Activated B cell treated with CpG ODN at 0.5 μM for 24 hours (primary cell): ENCODE data around the gene LTBP2. TPM values are rescaled to one million over a fixed set of nuclear protein-coding genes. Genes with fewer than 3 reads are reported as not detected.

Experiments used
- ATAC-seq: fragments of 200-7000 bp; cut with Tn5 transposase; one replicate; pipeline ENCODE4 v1.10.0; 2021; ENCODE audit warnings: low read depth, mild to moderate bottlenecking, moderate library complexity
- CTCF ChIA-PET: fragments of 350-600 bp; sonication (Branson Sonifier 250); formaldehyde crosslinking; loops from one replicate; lab custom pipeline; 2021; ENCODE audit warnings: antibody characterized with exemption; lab: Charles Lee
- POLR2A ChIA-PET: fragments of 350-600 bp; sonication (Branson Sonifier 250); formaldehyde crosslinking; loops from one replicate; lab custom pipeline; 2021; ENCODE audit warnings: antibody characterized with exemption; lab: Charles Lee
- DNase-seq: peaks from one replicate; pipeline ENCODE4 v3.0.0; 2022
- H3K27ac Mint-ChIP-seq: one replicate; pipeline ENCODE4 v1.8.0; 2020; ENCODE audit warnings: mixed read lengths
- H3K27me3 Mint-ChIP-seq: one replicate; pipeline ENCODE4 v1.8.0; 2021; ENCODE audit warnings: mixed read lengths
- H3K36me3 Mint-ChIP-seq: one replicate; pipeline ENCODE4 v1.8.0; 2021; ENCODE audit warnings: low read depth, mixed read lengths
- H3K4me1 Mint-ChIP-seq: one replicate; pipeline ENCODE4 v1.8.0; 2021; ENCODE audit warnings: mixed read lengths
- H3K4me3 Mint-ChIP-seq: one replicate; pipeline ENCODE4 v1.8.0; 2020; ENCODE audit warnings: mild to moderate bottlenecking, mixed read lengths
- H3K9me3 Mint-ChIP-seq: one replicate; pipeline ENCODE4 v1.8.0; 2020; ENCODE audit warnings: mixed read lengths
- intact Hi-C: fragments of 100-400 bp; cut with micrococcal nuclease; formaldehyde crosslinking; loops from one replicate; pipeline ENCODE4 v1.15.1; 2024
- total RNA-seq: library from RNA; stranded (reverse); gene quantifications from 2 replicates; pipeline ENCODE4 v1.2.3, GENCODE V29; 2022
- TF ChIP-seq, protein P1 (sequence below): fragments of 200-600 bp; IDR thresholded peaks from one replicate; pipeline ENCODE4 v1.8.0; 2022; ENCODE audit warnings: antibody characterized with exemption, mild to moderate bottlenecking

Gene LTBP2
- total RNA-seq, 1 donor from 2014 or later: 0.11 TPM

DNA sequence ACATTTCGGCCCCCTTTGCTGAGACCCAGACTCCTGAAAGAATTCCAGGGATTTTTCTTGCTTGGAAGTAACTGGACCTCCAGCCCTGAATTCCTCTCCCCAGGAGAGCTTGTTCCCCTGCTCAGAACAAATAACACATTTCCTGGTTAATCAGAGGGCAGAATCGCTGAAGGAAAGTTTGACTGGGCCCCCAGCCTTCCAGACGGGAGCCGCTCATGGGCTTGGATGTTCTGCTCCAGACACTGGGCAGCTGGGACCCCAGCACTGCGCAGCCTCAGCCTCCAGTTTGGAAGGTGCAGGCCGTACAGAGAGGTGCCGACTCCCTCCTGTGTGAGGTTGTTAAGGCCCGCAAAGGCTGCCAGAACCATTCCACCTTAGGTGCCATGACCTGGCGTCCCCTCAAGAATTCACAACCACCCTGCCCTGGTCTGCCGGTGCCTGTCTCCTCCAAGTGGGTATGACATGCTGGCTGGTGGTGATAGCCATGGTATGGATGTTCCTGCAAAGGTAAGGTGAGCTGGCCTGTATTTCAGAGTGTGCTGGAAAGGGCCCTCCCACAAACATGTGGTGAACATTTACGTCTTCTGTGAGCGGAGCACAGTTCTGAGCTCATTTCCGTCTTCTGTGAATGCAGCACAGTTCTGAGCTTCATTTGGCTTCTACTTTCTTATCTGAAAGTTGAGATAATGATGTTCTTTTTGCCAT lies 5.1 kb upstream of the LTBP2 start:
- DNase-seq (no peak), ATAC-seq (no peak)
- intact Hi-C loops: loop anchor here (10.0 kb wide), 1 partner anchor 532 kb away; the partner anchor contains the start of genes ALDH6A1 and LIN52
- Mint-ChIP-seq H3K36me3 (no peaks in the 10 kb centered on the region), H3K9me3 (no peaks in the 10 kb centered on the region), H3K27ac (peak overlapping the region; percentile 80), H3K4me1 (peaks cover 57% of the 10 kb centered on the region), H3K4me3 (no peak overlapping the region), H3K27me3 (peaks cover 7% of the 10 kb centered on the region)
- CTCF ChIA-PET: interaction anchor here (2.9 kb wide), 1 partner anchor 8 kb away, joined by 22 read pairs; no protein-coding TSS in a partner anchor
- POLR2A ChIA-PET: interaction anchor here (0.9 kb wide), 1 partner anchor 8 kb away, joined by 3 read pairs; no protein-coding TSS in a partner anchor
- TF ChIP-seq, protein P1, sequence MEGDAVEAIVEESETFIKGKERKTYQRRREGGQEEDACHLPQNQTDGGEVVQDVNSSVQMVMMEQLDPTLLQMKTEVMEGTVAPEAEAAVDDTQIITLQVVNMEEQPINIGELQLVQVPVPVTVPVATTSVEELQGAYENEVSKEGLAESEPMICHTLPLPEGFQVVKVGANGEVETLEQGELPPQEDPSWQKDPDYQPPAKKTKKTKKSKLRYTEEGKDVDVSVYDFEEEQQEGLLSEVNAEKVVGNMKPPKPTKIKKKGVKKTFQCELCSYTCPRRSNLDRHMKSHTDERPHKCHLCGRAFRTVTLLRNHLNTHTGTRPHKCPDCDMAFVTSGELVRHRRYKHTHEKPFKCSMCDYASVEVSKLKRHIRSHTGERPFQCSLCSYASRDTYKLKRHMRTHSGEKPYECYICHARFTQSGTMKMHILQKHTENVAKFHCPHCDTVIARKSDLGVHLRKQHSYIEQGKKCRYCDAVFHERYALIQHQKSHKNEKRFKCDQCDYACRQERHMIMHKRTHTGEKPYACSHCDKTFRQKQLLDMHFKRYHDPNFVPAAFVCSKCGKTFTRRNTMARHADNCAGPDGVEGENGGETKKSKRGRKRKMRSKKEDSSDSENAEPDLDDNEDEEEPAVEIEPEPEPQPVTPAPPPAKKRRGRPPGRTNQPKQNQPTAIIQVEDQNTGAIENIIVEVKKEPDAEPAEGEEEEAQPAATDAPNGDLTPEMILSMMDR: no peak

DNA sequence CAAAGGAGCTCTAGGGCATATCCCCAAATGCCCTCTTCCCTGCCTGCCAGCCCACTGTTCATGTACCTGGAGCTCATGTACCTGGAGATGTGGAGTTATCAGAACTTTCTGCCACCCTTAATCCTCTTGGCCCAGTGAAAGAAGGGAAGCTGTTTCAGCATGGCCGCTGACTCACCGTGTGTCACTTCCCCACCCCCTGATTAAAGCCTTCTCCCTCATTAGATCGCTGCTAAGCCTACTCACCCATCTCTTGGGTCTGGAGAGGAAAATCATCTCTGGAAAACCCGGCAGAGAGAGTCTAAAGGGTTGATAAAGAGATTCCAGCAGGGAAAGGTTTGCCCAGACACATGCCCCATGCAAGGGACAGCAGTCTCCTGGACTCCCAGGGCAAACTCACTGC lies 4.5 kb upstream of the LTBP2 start:
- H3K27ac Mint-ChIP-seq: no peak overlapping the region
- H3K36me3 Mint-ChIP-seq: no peaks in the 10 kb centered on the region
- H3K9me3 Mint-ChIP-seq: no peaks in the 10 kb centered on the region
- ATAC-seq (no peak), DNase-seq (no peak)
- peaks cover 7% of the 10 kb centered on the region for H3K27me3 Mint-ChIP-seq
- intact Hi-C loops: loop anchor here (10.0 kb wide), 1 partner anchor 532 kb away; the partner anchor contains the start of genes ALDH6A1 and LIN52
- H3K4me1 Mint-ChIP-seq: peaks cover 57% of the 10 kb centered on the region
- no peak overlapping the region for H3K4me3 Mint-ChIP-seq
- CTCF ChIA-PET: no interaction called here
- POLR2A ChIA-PET: no interaction called here
- TF ChIP-seq, protein P1: no peak

DNA sequence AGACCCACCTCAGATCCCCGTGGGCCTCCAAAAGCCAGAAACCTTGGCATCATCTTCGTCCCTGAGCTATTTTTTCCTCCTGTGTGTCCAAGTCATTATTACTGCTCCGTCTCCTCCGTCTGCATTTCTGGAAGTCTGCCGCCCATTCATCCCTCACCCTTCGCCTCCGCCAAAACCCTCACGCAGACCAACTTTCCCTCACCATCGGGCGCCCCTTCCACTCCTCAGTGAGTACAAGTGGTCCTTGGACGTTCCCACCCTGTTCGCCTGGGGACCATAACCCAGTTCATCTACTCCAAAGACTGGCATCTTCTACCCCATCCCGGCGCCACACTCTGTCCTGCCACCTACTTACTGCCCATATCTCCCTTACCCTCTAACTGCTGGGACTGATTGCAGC lies 3.7 kb upstream of the LTBP2 start:
- no peak overlapping the region for H3K27ac Mint-ChIP-seq
- DNase-seq (no peak), ATAC-seq (no peak)
- H3K27me3 Mint-ChIP-seq: peaks cover 7% of the 10 kb centered on the region
- no peaks in the 10 kb centered on the region for H3K36me3 Mint-ChIP-seq
- ChIA-PET CTCF (interaction anchor here (0.9 kb wide), 1 partner anchor 23 kb away, joined by 3 read pairs; no protein-coding TSS in a partner anchor), POLR2A (interaction anchor here (0.6 kb wide), 1 partner anchor 171 kb away, joined by 5 read pairs; no protein-coding TSS in a partner anchor)
- TF ChIP-seq, protein P1: no peak
- H3K4me3 Mint-ChIP-seq: no peak overlapping the region
- peaks cover 57% of the 10 kb centered on the region for H3K4me1 Mint-ChIP-seq
- H3K9me3 Mint-ChIP-seq: no peaks in the 10 kb centered on the region
- intact Hi-C loops: loop anchor here (10.0 kb wide), 1 partner anchor 531 kb away; the partner anchor contains the start of genes ALDH6A1 and LIN52

- Mint-ChIP-seq H3K36me3 (no peaks in the 10 kb centered on the region), H3K9me3 (no peaks in the 10 kb centered on the region), H3K4me1 (peaks cover 51% of the 10 kb centered on the region), H3K27me3 (peaks cover 11% of the 10 kb centered on the region), H3K4me3 (peak overlapping the region; percentile 33), H3K27ac (peak overlapping the region; percentile 6)
- CTCF ChIA-PET: interaction anchor here (0.9 kb wide), 1 partner anchor 24 kb away, joined by 3 read pairs; no protein-coding TSS in a partner anchor
- no peak for DNase-seq
- no peak for ATAC-seq
- TF ChIP-seq, protein P1: no peak
- POLR2A ChIA-PET: no interaction called here
- intact Hi-C loops: loop anchor here (5.0 to 10.0 kb wide), 2 partner anchors 213 to 530 kb away; partner anchors contain the start of genes ALDH6A1 and LIN52
Measured at GRCh38 chr14:74614508-74615495, 2.8 kb upstream of the LTBP2 start.
